Pancreas (tissue), 10 donors: ENCODE results near the gene SWT1. TPM values are rescaled to one million over a fixed set of nuclear protein-coding genes. Genes with fewer than 3 reads are reported as not detected.

Experiments
- ATAC-seq, 4 donors: fragments of 200-7000 bp; cut with Tn5 transposase; one replicate each; pipeline versions ENCODE4 v1.8.0 to v1.9.1; 2020; ENCODE audit warnings: mild to moderate bottlenecking in 4 of 4, moderate library complexity in 4 of 4
- DNase-seq, 6 donors: peaks; one replicate each; pipeline ENCODE4 v3.0.0-alpha.2; 2020
- FAIRE-seq: peaks from 2 replicates; lab custom pipeline; 2012; peaks lifted over from hg19 to GRCh38; lab: Jason Lieb, UNC
- H3K27ac ChIP-seq, 4 donors: fragments of 200-600 bp; sonication (generic); 1 replicate in 3 of 4; 2 replicates in 1 of 4; pipeline versions ENCODE4 v1.5.0 to v1.8.0; 2020
- H3K27me3 ChIP-seq, 4 donors: fragments of 200-600 bp; one replicate each; pipeline ENCODE4 v1.8.0; 2021
- H3K36me3 ChIP-seq, 3 donors: fragments of 200-600 bp; sonication (generic) in 1 of 3; one replicate each; pipeline versions ENCODE4 v1.5.0 to v1.8.0; 2020 to 2021
- H3K4me1 ChIP-seq, 3 donors: fragments of 200-600 bp; one replicate each; pipeline ENCODE4 v1.8.0; 2021
- H3K4me3 ChIP-seq, 4 donors: fragments of 200-600 bp; sonication (generic) in 2 of 4; one replicate each; pipeline versions ENCODE4 v1.5.0 to v1.8.0; 2020 to 2021
- H3K9me3 ChIP-seq, 4 donors: fragments of 200-600 bp; one replicate each; pipeline ENCODE4 v1.8.0; 2021
- WGBS, 2 donors: extraction: QIAGEN DNeasy Blood & Tissue Kit; methylation state at CpG; one replicate each; pipeline ENCODE4 v1.1.7; 2013; 5-methylcytosine and 5-hydroxymethylcytosine counted together
- intact Hi-C, 3 donors: fragments of 100-400 bp; cut with DNase I; formaldehyde crosslinking; loops; one replicate each; pipeline versions ENCODE4 v1.11.1 to v1.14.2; 2022
- polyA plus RNA-seq, 2 donors: library from polyadenylated mRNA; stranded (reverse); fragments of 200-250 nt; gene quantifications; one replicate each; pipeline ENCODE4 v1.2.3, GENCODE V29; 2013
- total RNA-seq, 6 donors: library from RNA; stranded (reverse); fragmentation: NEBNext Ultra II Directional in 4 of 6; extraction: Animal tissue kit (Norgen Biotek cat#: 25700) in 4 of 6; gene quantifications; one replicate each; pipeline versions ENCODE4 v1.2.1 to v1.2.4, GENCODE V29; 2021 to 2023
- TF ChIP-seq, protein P1 (sequence below), 4 donors: fragments of 200-600 bp; sonication (generic) in 3 of 4; IDR thresholded peaks; one replicate each; pipeline versions ENCODE4 v1.5.0 to v1.8.0; 2021; ENCODE audit warnings: antibody characterized with exemption in 4 of 4
- donor health status: healthy with polysubstance abuse.
- donor health status: DM: no; HTN: no; CAD: no; lungs with moderate emphysema.
- donor health status: DM: no; HTN: no; CAD: no.
- donor health status: control.
- donor health status: control.
- donor health status: Bipolar disorder and iron deficiency.
- donor health status: DM: yes; HTN: yes; CAD: no.
- donor health status: DM: no; HTN: no; CAD: no.
- donor health status: DM: no; HTN: no; CAD: no.
- donor health status: DM: yes; HTN: yes; CAD: no.

SWT1 gene
- total and polyA plus RNA-seq, 8 donors: 2.5 to 9.3 (median 8.4) TPM

DNA sequence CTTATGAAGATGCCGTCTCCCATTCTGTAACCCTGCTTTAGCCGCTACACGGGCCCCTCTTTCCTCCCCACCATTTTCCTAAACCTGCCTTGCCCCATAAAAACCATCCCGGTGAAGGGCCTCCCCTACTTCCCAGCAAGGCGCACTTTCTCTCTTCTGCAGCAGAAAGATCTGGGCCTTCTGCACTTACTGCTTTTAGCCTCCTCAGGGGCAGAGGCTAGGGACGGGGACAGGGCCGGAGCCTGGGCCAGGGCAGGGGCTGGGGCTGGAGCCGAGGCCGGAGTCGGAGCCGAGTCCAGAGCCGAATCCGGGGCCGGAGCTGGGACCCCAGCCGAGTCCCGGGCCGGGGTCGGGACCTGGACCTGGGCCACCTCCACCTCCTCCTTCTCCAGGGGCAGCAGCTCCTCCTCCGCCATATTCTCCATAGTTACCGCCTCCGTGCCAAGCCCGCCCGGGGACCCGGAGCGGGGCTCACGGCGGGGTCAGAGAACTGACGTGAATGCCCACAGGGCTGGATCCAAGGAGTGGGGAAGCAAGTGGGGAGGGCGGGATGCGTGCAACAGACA is 596 bp upstream of the SWT1 start:
- no peak for FAIRE-seq
- 0 to 1% methylated on average over 26 to 30 of the region's 30 CpGs for WGBS, 2 donors
- H3K4me3 ChIP-seq: peak overlapping the region; percentile 51 to 88 (median 73)
- peak overlapping the region; percentile 97 to 100 (median 98) for H3K27ac ChIP-seq
- H3K36me3 ChIP-seq: no peaks in the 10 kb centered on the region
- no peaks in the 10 kb centered on the region for H3K27me3 ChIP-seq
- peak in 2 of 6 donors; percentile 75 to 86 for DNase-seq
- H3K4me1 ChIP-seq: peaks cover 8 to 37% (median 28%) of the 10 kb centered on the region in 3 donors
- intact Hi-C loops: no loop called here
- peak; percentile 49 to 63 (median 54) for ATAC-seq
- TF ChIP-seq, protein P1, sequence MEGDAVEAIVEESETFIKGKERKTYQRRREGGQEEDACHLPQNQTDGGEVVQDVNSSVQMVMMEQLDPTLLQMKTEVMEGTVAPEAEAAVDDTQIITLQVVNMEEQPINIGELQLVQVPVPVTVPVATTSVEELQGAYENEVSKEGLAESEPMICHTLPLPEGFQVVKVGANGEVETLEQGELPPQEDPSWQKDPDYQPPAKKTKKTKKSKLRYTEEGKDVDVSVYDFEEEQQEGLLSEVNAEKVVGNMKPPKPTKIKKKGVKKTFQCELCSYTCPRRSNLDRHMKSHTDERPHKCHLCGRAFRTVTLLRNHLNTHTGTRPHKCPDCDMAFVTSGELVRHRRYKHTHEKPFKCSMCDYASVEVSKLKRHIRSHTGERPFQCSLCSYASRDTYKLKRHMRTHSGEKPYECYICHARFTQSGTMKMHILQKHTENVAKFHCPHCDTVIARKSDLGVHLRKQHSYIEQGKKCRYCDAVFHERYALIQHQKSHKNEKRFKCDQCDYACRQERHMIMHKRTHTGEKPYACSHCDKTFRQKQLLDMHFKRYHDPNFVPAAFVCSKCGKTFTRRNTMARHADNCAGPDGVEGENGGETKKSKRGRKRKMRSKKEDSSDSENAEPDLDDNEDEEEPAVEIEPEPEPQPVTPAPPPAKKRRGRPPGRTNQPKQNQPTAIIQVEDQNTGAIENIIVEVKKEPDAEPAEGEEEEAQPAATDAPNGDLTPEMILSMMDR (IDR thresholded peaks at IDR 0.05): no peak
- no peaks in the 10 kb centered on the region for H3K9me3 ChIP-seq

DNA sequence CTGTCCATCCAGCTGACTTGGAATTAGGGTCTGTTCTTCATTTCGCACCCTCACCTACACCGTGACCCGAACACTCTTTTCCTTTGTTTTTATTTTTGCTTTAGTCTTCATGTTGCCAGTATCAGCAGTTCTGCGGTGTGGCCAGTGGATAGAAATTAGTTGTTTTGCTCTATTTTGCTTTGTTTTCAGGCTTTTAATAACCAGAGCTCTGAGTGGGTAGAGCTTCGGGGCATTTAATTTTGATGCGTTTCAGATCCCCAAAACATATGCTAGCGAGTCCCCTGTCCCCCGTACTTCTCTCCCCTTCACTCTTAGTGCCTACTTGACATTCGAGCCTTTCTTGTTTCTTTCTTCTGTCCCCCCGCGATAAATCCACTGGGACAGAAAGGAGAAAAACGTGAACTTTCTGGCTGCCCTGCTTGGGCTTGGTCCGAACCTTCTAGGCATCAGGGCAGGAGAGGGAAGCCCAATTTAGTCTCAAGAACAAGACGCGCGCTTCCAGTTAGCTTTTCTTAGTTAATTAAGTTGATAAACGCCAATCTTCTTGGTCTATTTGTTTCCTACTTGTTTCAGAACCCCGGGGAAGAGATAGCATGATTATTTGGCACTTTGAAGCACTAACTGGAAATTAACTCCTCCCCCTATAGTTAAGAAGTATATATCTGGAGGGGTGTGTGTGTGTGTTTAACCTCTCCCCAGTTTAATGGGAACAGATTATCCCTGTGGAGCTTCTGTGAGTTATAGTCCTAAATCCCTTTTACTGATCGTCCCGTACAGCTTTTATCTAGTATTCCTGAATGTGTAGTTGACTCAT is 839 bp downstream of the SWT1 start:
- no peak for FAIRE-seq
- TF ChIP-seq, protein P1 (IDR thresholded peaks at IDR 0.05): no peak

DNA sequence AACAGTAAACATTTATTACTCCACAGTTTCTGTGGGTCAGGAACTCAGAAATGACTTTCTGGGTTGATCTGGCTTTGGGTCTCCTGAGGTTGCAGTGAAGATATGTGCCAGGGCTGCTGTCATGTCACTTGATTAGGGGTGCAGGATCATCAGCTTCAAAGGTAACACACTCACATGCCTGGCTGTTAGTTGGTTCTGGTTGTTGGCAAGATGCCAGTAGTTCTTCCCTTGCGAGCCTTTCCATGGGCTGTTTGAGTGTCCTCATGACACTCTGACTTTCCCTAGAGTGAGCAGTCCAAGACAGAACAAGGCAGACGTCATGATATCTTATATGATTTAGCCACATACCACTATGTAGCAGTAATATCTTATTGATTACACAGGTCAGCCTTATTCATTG is 1.8 kb downstream of the SWT1 start:
- WGBS, 2 donors: 49 to 55% methylated on average over 2 of the region's 2 CpGs
- Histone ChIP-seq H3K4me3 (peak overlapping the region in 2 of 4 donors; percentile 68 to 88), H3K9me3 (no peaks in the 10 kb centered on the region), H3K27ac (no peak overlapping the region), H3K4me1 (peaks cover 8 to 28% (median 28%) of the 10 kb centered on the region in 3 donors), H3K27me3 (no peaks in the 10 kb centered on the region), H3K36me3 (peaks cover 0 to 16% (median 0%) of the 10 kb centered on the region in 3 donors)
- TF ChIP-seq, protein P1 (IDR thresholded peaks at IDR 0.05): no peak
- ATAC-seq (no peak), DNase-seq (no peak), FAIRE-seq (no peak)
- intact Hi-C loops: no loop called here

More for the DNA sequence above, 839 bp downstream of the SWT1 start:
- Histone ChIP-seq H3K4me1 (peaks cover 8 to 35% (median 28%) of the 10 kb centered on the region in 3 donors), H3K36me3 (peaks cover 0 to 8% (median 0%) of the 10 kb centered on the region in 3 donors), H3K9me3 (no peaks in the 10 kb centered on the region), H3K4me3 (peak overlapping the region; percentile 43 to 88 (median 66)), H3K27me3 (no peaks in the 10 kb centered on the region), H3K27ac (peak overlapping the region; percentile 97 to 100 (median 98))
- WGBS, 2 donors: 0 to 1% methylated on average over 20 of the region's 20 CpGs
- ATAC-seq (peak in 2 of 4 donors; percentile 2 to 5), DNase-seq (peak in 2 of 6 donors; percentile 19 to 25)
- intact Hi-C loops: no loop called here

DNA sequence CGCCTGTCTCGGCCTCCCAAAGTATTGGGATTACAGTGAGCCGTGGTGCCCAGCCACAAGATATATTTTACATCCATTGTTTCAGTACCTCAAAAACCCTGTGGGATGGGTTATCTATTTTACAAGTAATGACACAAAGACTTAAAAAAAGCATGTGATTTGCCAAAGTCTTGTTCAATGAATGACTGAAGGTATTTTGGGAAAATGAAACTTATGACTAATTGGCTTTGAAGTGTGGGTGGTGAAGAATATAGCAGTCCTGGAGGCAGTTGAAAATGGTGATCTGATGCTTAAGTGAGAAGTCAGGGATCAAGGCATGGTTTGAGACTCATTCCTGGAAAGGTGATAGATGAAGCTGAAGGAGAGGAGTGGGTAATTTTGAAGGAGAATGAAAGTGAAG is 3.0 kb downstream of the SWT1 start:
- TF ChIP-seq, protein P1 (IDR thresholded peaks at IDR 0.05): no peak
- ATAC-seq (no peak), FAIRE-seq (no peak), DNase-seq (no peak)
- no peak overlapping the region for H3K27ac ChIP-seq
- WGBS, 2 donors: 93 to 98% methylated on average over 3 of the region's 3 CpGs
- H3K9me3 ChIP-seq: no peaks in the 10 kb centered on the region
- peaks cover 0 to 21% (median 0%) of the 10 kb centered on the region in 3 donors for H3K36me3 ChIP-seq
- intact Hi-C loops: no loop called here
- peaks cover 3 to 19% (median 17%) of the 10 kb centered on the region in 3 donors for H3K4me1 ChIP-seq
- H3K27me3 ChIP-seq: no peaks in the 10 kb centered on the region
- no peak overlapping the region for H3K4me3 ChIP-seq
